Calu3 (cell line): ENCODE measurements around the gene CRYBG3. TPM values are rescaled to one million over a fixed set of nuclear protein-coding genes. Genes with fewer than 3 reads are reported as not detected.

Experiments used
- BruUV-seq: library from RNA; stranded (reverse); fragments of 400-500 nt; replicated peaks from 2 replicates; lab custom pipeline; 2021; lab: Mats Ljungman, UMichigan
- CTCF ChIA-PET: fragments of 300-600 bp; sonication (Branson Sonifier 250); formaldehyde crosslinking; loops from one replicate; lab custom pipeline; 2022; ENCODE audit warnings: antibody characterized with exemption; lab: Charles Lee
- DNase-seq: peaks from one replicate; pipeline ENCODE4 v3.0.0; 2022
- H3K27ac Mint-ChIP-seq: one replicate; pipeline ENCODE4 v1.8.0; 2022; ENCODE audit warnings: mixed read lengths; ENCODE audit not compliant: unreplicated experiment
- H3K27me3 Mint-ChIP-seq: one replicate; pipeline ENCODE4 v1.8.0; 2022; ENCODE audit warnings: mixed read lengths; ENCODE audit not compliant: unreplicated experiment
- H3K36me3 Mint-ChIP-seq: one replicate; pipeline ENCODE4 v1.8.0; 2022; ENCODE audit warnings: mild to moderate bottlenecking, moderate library complexity, mixed read lengths; ENCODE audit not compliant: insufficient read depth, unreplicated experiment
- H3K4me1 Mint-ChIP-seq: one replicate; pipeline ENCODE4 v1.8.0; 2022; ENCODE audit warnings: mild to moderate bottlenecking, low read depth, mixed read lengths; ENCODE audit not compliant: unreplicated experiment
- H3K4me3 Mint-ChIP-seq: one replicate; pipeline ENCODE4 v1.8.0; 2022; ENCODE audit warnings: mild to moderate bottlenecking, low read depth, moderate library complexity, mixed read lengths; ENCODE audit not compliant: unreplicated experiment
- H3K9me3 Mint-ChIP-seq: one replicate; pipeline ENCODE4 v1.8.0; 2022; ENCODE audit warnings: low read depth, mixed read lengths; ENCODE audit not compliant: unreplicated experiment
- CTCF ChIP-seq: fragments of 200-600 bp; IDR thresholded peaks from one replicate; pipeline ENCODE4 v1.8.0; 2022; ENCODE audit warnings: antibody characterized with exemption; ENCODE audit not compliant: unreplicated experiment
- intact Hi-C: fragments of 100-400 bp; cut with micrococcal nuclease; formaldehyde crosslinking; loops from one replicate; pipeline ENCODE4 v1.10.0; 2022; ENCODE audit not compliant: unreplicated experiment
- total RNA-seq: library from RNA; stranded (reverse); gene quantifications from 2 replicates; pipeline ENCODE4 v1.2.3, GENCODE V29; 2022

CRYBG3 gene
- total RNA-seq, 1 experiment from 2014 or later, result 10.3 TPM

GRCh38 chr3:97914388-97914787 lies 92.6 kb downstream of the CRYBG3 start:
- no peak overlapping the region for H3K4me3 Mint-ChIP-seq
- no peaks in the 10 kb centered on the region for H3K9me3 Mint-ChIP-seq
- intact Hi-C loops, result no loop called here
- H3K27me3 Mint-ChIP-seq, result no peaks in the 10 kb centered on the region
- CTCF ChIA-PET, result no interaction called here
- peaks cover 6% of the 10 kb centered on the region for H3K36me3 Mint-ChIP-seq
- no peak for TF ChIP-seq CTCF
- H3K27ac Mint-ChIP-seq, result no peak overlapping the region
- no TSS peak for BruUV-seq
- no peaks in the 10 kb centered on the region for H3K4me1 Mint-ChIP-seq
- no peak for DNase-seq

- BruUV-seq, result no TSS peak
- intact Hi-C loops, result no loop called here
- CTCF ChIA-PET, result no interaction called here
- no peak for TF ChIP-seq CTCF
- H3K36me3 Mint-ChIP-seq, result no peaks in the 10 kb centered on the region
- no peaks in the 10 kb centered on the region for H3K27me3 Mint-ChIP-seq
- no peak overlapping the region for H3K27ac Mint-ChIP-seq
- no peak overlapping the region for H3K4me3 Mint-ChIP-seq
- DNase-seq, result no peak
- H3K9me3 Mint-ChIP-seq, result no peaks in the 10 kb centered on the region
- H3K4me1 Mint-ChIP-seq, result no peaks in the 10 kb centered on the region
Observed at GRCh38 chr3:97916576-97916975, 94.8 kb downstream of the CRYBG3 start.

GRCh38 chr3:97917813-97918536 lies 96.2 kb downstream of the CRYBG3 start:
- no TSS peak for BruUV-seq
- TF ChIP-seq CTCF, result no peak
- H3K9me3 Mint-ChIP-seq, result no peaks in the 10 kb centered on the region
- no peak for DNase-seq
- CTCF ChIA-PET, result no interaction called here
- H3K27me3 Mint-ChIP-seq, result no peaks in the 10 kb centered on the region
- no peaks in the 10 kb centered on the region for H3K36me3 Mint-ChIP-seq
- no peak overlapping the region for H3K27ac Mint-ChIP-seq
- intact Hi-C loops, result no loop called here
- no peak overlapping the region for H3K4me3 Mint-ChIP-seq
- H3K4me1 Mint-ChIP-seq, result no peaks in the 10 kb centered on the region

- Mint-ChIP-seq H3K4me3 (no peak overlapping the region), H3K27ac (no peak overlapping the region), H3K4me1 (no peaks in the 10 kb centered on the region), H3K27me3 (no peaks in the 10 kb centered on the region), H3K9me3 (no peaks in the 10 kb centered on the region), H3K36me3 (no peaks in the 10 kb centered on the region)
- BruUV-seq, result no TSS peak
- no peak for TF ChIP-seq CTCF
- DNase-seq, result no peak
- CTCF ChIA-PET, result no interaction called here
- intact Hi-C loops, result no loop called here
Observed at GRCh38 chr3:97927704-97928103, 105.9 kb downstream of the CRYBG3 start.
